K562 (cell line): Measurements from ENCODE around the gene ERMN. TPM values are rescaled to one million over a fixed set of nuclear protein-coding genes. Genes with fewer than 3 reads are reported as not detected.
A peak's percentile ranks its signal among the peaks of the same experiment; 100 is the strongest.

Source experiments
- HDAC3 ChIP-seq: fragments of 450-650 bp; IDR thresholded peaks from 2 replicates; pipeline ENCODE4 v1.6.1; 2018; ENCODE audit warnings: borderline replicate concordance, mild to moderate bottlenecking, moderate library complexity; ENCODE audit not compliant: partially characterized antibody
- NBN ChIP-seq: fragments of 450-650 bp; IDR thresholded peaks from 2 replicates; pipeline ENCODE4 v1.6.1; 2016; ENCODE audit warnings: low read depth, mild to moderate bottlenecking
- NFYB ChIP-seq: IDR thresholded peaks from 2 replicates; pipeline ENCODE4 v1.6.1; 2011; ENCODE audit warnings: mild to moderate bottlenecking, moderate library complexity; ENCODE audit not compliant: insufficient read length; ENCODE audit errors: extremely low read depth
- PML ChIP-seq: IDR thresholded peaks from 2 replicates; pipeline ENCODE4 v1.6.1; 2012; ENCODE audit warnings: low read length, inconsistent platforms
- RHOXF2B ChIP-seq: fragments of 250-450 bp; sonication (Bioruptor Pico); conservative IDR thresholded peaks from 2 replicates; pipeline ENCODE4 v1.5.1; 2021
- SMC3 ChIP-seq: conservative IDR thresholded peaks from 2 replicates; pipeline ENCODE4 v1.6.1; 2011; ENCODE audit warnings: low read depth, low read length, improper control_type of control experiment; ENCODE audit not compliant: insufficient read depth
- SOX6 ChIP-seq: fragments of 450-650 bp; IDR thresholded peaks from 2 replicates; pipeline ENCODE4 v1.6.1; 2014; ENCODE audit warnings: mild to moderate bottlenecking
- WHSC1 ChIP-seq: IDR thresholded peaks from one replicate; pipeline ENCODE4 v1.6.1; 2012; ENCODE audit warnings: low read length, control low read depth, inconsistent platforms
- ZBTB33 ChIP-seq: sonication (generic); formaldehyde crosslinking; IDR thresholded peaks from 2 replicates; pipeline ENCODE4 v1.8.1; 2023; ENCODE audit warnings: mild to moderate bottlenecking, missing genetic modification reagents
- ZNF253 ChIP-seq: fragments of 250-450 bp; sonication (Bioruptor Pico); conservative IDR thresholded peaks from 2 replicates; pipeline ENCODE4 v1.6.1; 2021; ENCODE audit warnings: mild to moderate bottlenecking
- ZNF717 ChIP-seq: fragments of 250-450 bp; sonication (Bioruptor Pico); IDR thresholded peaks from 2 replicates; pipeline ENCODE4 v1.5.0; 2021
- polyA plus RNA-seq, 8 experiments: library from polyadenylated mRNA; depleted of rRNA in 4 of 8; stranded (reverse) in 5 of 8; unstranded in 3 of 8; fragments of >200 nt; fragmentation: Nextera tagmentation in 2 of 8; fragmentation: Illumina TruSeq in 1 of 8; extraction: Ambion mirVana in 2 of 8; extraction: Trizol in 1 of 8; gene quantifications; 2 replicates each; pipeline versions ENCODE4 v1.2.1 to v1.2.3, GENCODE V29; 2011 to 2014; ENCODE audit warnings: inconsistent platforms in 1 of 8, missing spikeins in 1 of 8
- total RNA-seq, 7 experiments: library from RNA; depleted of rRNA in 6 of 7; stranded (reverse); fragments of >200 nt in 6 of 7; fragmentation: Illumina TruSeq in 2 of 7; extraction: Trizol in 2 of 7; gene quantifications; 2 replicates each; pipeline versions ENCODE4 v1.2.1 to v1.2.3, GENCODE V29; 2011 to 2021; ENCODE audit warnings: low replicate concordance in 1 of 7
- TF ChIP-seq, protein P1 (sequence below), 2 experiments: fragments of 450-650 bp; formaldehyde crosslinking in 1 of 2; IDR thresholded peaks; 2 replicates each; pipeline versions ENCODE4 v1.4.0 to v1.6.1; 2014 to 2020; ENCODE audit warnings: mild to moderate bottlenecking in 2 of 2, borderline replicate concordance in 1 of 2, low read depth in 1 of 2
- TF ChIP-seq, protein P2 (sequence below): fragments of 450-650 bp; formaldehyde crosslinking; IDR thresholded peaks from 2 replicates; pipeline ENCODE4 v1.4.0; 2020; ENCODE audit warnings: mild to moderate bottlenecking, moderate library complexity
- TF ChIP-seq, protein P3 (sequence below): fragments of 250-450 bp; sonication (Bioruptor Pico); IDR thresholded peaks from 2 replicates; pipeline ENCODE4 v1.8.0; 2021; ENCODE audit warnings: moderate library complexity, mild to moderate bottlenecking, inconsistent platforms

Gene ERMN
- total and polyA plus RNA-seq, 9 of the 15 experiments (the other 6 are each of a cell fraction or from before 2014, with no cell fraction given) = 0.03 to 0.11 (median 0.05) TPM; not detected in 3

DNA sequence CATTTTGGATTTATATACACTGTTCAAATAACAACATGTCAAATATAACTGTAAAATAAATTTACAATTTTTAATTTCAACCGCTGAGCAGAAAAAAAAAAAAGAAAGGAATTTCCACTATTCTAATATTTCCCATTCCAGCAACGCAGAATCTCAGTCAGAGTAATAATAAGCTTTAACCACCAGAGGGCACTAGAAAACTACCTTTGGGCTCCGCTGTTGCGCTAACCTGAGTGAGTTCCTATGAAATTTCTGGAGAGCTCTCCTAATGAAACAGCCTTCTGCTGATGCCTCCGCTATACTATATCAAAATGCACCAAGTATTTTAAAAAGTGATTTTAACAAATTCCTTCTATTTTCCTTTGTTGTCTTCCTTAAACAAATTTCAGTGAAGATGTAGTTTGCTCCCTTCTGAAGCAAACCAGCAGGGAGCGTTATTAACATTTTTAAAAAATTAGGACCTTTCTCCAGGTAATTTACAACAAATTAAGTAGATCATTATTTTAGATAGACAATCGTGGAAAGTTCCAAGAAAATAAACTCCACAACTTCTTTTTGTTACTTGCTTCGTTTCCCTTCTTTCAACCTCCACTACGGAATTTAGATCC, 23.0 kb downstream of the ERMN start (continued):
- TF ChIP-seq, protein P1, sequence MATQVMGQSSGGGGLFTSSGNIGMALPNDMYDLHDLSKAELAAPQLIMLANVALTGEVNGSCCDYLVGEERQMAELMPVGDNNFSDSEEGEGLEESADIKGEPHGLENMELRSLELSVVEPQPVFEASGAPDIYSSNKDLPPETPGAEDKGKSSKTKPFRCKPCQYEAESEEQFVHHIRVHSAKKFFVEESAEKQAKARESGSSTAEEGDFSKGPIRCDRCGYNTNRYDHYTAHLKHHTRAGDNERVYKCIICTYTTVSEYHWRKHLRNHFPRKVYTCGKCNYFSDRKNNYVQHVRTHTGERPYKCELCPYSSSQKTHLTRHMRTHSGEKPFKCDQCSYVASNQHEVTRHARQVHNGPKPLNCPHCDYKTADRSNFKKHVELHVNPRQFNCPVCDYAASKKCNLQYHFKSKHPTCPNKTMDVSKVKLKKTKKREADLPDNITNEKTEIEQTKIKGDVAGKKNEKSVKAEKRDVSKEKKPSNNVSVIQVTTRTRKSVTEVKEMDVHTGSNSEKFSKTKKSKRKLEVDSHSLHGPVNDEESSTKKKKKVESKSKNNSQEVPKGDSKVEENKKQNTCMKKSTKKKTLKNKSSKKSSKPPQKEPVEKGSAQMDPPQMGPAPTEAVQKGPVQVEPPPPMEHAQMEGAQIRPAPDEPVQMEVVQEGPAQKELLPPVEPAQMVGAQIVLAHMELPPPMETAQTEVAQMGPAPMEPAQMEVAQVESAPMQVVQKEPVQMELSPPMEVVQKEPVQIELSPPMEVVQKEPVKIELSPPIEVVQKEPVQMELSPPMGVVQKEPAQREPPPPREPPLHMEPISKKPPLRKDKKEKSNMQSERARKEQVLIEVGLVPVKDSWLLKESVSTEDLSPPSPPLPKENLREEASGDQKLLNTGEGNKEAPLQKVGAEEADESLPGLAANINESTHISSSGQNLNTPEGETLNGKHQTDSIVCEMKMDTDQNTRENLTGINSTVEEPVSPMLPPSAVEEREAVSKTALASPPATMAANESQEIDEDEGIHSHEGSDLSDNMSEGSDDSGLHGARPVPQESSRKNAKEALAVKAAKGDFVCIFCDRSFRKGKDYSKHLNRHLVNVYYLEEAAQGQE (IDR thresholded peaks at IDR 0.05; ENCODE audit: borderline replicate concordance) = peak; percentile 83
- TF ChIP-seq, protein P1 (CRISPR knock-in tag; IDR thresholded peaks at IDR 0.05; ENCODE audit: low read depth) = no peak
- TF ChIP-seq HDAC3 (peak; percentile 12), ZBTB33 (CRISPR knock-in tag) (peak; percentile 100), SOX6 (peak; percentile 35; the same call in 1 of the 2 replicates), WHSC1 (no peak), NFYB (no peak), ZNF253 (CRISPR knock-in tag) (no peak), RHOXF2B (CRISPR knock-in tag) (no peak), NBN (0 out of 2 replicates have a peak, but pooled peaks have one; percentile 29), PML (no peak), ZNF717 (CRISPR knock-in tag) (no peak), SMC3 (peak; percentile 60)
- TF ChIP-seq, protein P2, sequence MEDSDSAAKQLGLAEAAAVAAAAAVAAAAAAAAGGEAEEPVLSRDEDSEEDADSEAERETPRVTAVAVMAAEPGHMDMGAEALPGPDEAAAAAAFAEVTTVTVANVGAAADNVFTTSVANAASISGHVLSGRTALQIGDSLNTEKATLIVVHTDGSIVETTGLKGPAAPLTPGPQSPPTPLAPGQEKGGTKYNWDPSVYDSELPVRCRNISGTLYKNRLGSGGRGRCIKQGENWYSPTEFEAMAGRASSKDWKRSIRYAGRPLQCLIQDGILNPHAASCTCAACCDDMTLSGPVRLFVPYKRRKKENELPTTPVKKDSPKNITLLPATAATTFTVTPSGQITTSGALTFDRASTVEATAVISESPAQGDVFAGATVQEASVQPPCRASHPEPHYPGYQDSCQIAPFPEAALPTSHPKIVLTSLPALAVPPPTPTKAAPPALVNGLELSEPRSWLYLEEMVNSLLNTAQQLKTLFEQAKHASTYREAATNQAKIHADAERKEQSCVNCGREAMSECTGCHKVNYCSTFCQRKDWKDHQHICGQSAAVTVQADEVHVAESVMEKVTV (CRISPR knock-in tag) = peak; percentile 75
- TF ChIP-seq, protein P3, sequence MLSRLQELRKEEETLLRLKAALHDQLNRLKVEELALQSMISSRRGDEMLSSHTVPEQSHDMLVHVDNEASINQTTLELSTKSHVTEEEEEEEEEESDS (CRISPR knock-in tag) = no peak
